Lower leg skin (tissue), 3 donors: ENCODE results near the gene MZB1.

Experiments
- POLR2A ChIP-seq, 2 donors: fragments of 450-650 bp; IDR thresholded peaks; one replicate each; pipeline ENCODE4 v1.6.1; 2016 to 2017; ENCODE audit warnings: antibody characterized with exemption in 2 of 2, mild to moderate bottlenecking in 1 of 2, moderate library complexity in 1 of 2
- TF ChIP-seq, protein P1 (sequence below), 3 donors: fragments of 450-650 bp; IDR thresholded peaks; one replicate each; pipeline ENCODE4 v1.5.1; 2016; ENCODE audit warnings: antibody characterized with exemption in 3 of 3, mild to moderate bottlenecking in 3 of 3, moderate library complexity in 2 of 3

- TF ChIP-seq, protein P1, sequence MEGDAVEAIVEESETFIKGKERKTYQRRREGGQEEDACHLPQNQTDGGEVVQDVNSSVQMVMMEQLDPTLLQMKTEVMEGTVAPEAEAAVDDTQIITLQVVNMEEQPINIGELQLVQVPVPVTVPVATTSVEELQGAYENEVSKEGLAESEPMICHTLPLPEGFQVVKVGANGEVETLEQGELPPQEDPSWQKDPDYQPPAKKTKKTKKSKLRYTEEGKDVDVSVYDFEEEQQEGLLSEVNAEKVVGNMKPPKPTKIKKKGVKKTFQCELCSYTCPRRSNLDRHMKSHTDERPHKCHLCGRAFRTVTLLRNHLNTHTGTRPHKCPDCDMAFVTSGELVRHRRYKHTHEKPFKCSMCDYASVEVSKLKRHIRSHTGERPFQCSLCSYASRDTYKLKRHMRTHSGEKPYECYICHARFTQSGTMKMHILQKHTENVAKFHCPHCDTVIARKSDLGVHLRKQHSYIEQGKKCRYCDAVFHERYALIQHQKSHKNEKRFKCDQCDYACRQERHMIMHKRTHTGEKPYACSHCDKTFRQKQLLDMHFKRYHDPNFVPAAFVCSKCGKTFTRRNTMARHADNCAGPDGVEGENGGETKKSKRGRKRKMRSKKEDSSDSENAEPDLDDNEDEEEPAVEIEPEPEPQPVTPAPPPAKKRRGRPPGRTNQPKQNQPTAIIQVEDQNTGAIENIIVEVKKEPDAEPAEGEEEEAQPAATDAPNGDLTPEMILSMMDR (IDR thresholded peaks at IDR 0.05), result no peak
- no peak for TF ChIP-seq POLR2A (IDR thresholded peaks at IDR 0.05)
These were observed 27.5 kb upstream of the MZB1 start for GRCh38 chr5:139417214-139417613.
